Nephron progenitor cell (in vitro differentiated cells): Measurements from ENCODE around the gene SUSD5.

ENCODE experiments used
- DNase-seq: peaks from one replicate; pipeline ENCODE4 v3.0.0; 2021
- H3K27ac Mint-ChIP-seq: 2 replicates; pipeline ENCODE4 v1.8.0; 2021; ENCODE audit warnings: mild to moderate bottlenecking, moderate library complexity, mixed read lengths
- H3K27me3 Mint-ChIP-seq: 2 replicates; pipeline ENCODE4 v1.8.0; 2021; ENCODE audit warnings: mild to moderate bottlenecking, low read depth, mixed read lengths; ENCODE audit not compliant: poor library complexity
- H3K36me3 Mint-ChIP-seq: 2 replicates; pipeline ENCODE4 v1.8.0; 2021; ENCODE audit warnings: low read depth, mixed read lengths
- H3K4me1 Mint-ChIP-seq: 2 replicates; pipeline ENCODE4 v1.8.0; 2021; ENCODE audit warnings: mixed read lengths
- H3K4me3 Mint-ChIP-seq: 2 replicates; pipeline ENCODE4 v1.8.0; 2021; ENCODE audit warnings: mild to moderate bottlenecking, moderate library complexity, mixed read lengths
- H3K9me3 Mint-ChIP-seq: 2 replicates; pipeline ENCODE4 v1.8.0; 2021; ENCODE audit warnings: mild to moderate bottlenecking, moderate library complexity, mixed read lengths
- TF ChIP-seq, protein P1 (sequence below): fragments of 200-600 bp; sonication (generic); IDR thresholded peaks from 2 replicates; pipeline ENCODE4 v1.5.0; 2021; ENCODE audit warnings: antibody characterized with exemption

SUSD5 gene

DNA sequence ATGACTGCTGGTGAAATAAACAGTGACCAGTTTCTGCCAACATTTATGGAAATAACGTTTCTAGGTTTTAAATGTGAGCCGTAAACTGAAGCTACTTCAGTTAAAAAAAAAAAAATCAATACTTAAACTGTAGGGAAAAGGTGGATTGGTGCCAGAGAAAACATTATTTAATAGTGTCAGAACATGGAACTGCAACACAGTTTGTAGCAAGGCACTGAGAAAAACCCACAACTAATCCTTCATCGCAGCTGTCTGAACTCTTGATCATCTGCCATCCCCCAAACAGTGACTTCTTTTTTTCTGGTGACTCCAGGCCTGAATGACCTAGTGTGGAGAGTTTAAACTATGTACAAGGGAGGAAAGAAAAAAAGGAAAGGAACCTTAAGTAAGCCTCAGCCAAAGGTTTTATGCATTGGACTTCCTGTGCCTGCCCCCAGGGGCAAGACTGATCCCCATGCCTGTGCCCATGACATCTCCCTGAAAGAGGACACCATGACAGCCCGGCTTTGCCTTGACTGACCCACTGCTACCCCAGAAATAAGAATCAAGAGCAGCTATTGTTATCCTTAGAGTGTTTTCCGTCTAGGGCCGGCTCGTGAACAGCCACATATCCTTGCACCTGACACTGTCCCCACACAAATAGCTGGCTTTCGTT, 71.7 kb downstream of the SUSD5 start:
- DNase-seq = no peak
- TF ChIP-seq, protein P1, sequence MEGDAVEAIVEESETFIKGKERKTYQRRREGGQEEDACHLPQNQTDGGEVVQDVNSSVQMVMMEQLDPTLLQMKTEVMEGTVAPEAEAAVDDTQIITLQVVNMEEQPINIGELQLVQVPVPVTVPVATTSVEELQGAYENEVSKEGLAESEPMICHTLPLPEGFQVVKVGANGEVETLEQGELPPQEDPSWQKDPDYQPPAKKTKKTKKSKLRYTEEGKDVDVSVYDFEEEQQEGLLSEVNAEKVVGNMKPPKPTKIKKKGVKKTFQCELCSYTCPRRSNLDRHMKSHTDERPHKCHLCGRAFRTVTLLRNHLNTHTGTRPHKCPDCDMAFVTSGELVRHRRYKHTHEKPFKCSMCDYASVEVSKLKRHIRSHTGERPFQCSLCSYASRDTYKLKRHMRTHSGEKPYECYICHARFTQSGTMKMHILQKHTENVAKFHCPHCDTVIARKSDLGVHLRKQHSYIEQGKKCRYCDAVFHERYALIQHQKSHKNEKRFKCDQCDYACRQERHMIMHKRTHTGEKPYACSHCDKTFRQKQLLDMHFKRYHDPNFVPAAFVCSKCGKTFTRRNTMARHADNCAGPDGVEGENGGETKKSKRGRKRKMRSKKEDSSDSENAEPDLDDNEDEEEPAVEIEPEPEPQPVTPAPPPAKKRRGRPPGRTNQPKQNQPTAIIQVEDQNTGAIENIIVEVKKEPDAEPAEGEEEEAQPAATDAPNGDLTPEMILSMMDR = no peak
- no peaks in the 10 kb centered on the region for H3K9me3 Mint-ChIP-seq
- H3K27ac Mint-ChIP-seq = peak overlapping the region; percentile 21
- H3K4me1 Mint-ChIP-seq = peaks cover 7% of the 10 kb centered on the region
- H3K27me3 Mint-ChIP-seq = no peaks in the 10 kb centered on the region
- no peak overlapping the region for H3K4me3 Mint-ChIP-seq
- peaks cover 32% of the 10 kb centered on the region for H3K36me3 Mint-ChIP-seq

DNA sequence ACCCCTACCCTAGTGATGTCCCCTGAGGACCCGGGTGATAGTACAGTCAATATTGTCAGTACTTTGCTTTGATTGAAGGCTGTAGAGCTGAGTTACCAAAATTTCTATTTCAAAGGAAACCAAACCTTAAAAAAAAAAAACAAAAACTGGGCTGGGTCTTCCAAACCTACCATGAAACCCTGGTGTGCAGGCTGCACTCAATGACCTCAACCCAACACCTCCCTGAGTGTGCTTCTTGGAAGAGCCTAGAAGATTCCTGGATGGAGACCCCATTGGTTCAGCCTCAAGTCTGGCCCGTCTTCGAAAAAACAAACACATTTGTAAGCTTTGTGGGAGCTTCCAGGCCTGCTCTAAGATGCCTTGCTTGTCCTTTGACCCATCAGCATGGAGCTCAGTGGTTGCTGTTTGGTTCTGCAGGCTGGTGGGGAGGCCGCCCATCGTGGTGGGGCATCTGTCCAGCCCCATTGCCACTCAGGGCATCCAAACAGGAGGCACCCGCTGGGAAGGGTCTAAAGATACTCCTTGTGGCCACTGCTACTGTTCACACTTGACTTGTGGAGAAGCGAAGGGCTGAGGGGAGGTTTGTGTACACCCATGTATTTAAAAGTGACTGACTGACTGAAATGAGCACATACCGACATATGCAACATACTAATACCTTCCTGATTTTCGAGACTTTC, 72.6 kb downstream of the SUSD5 start:
- Mint-ChIP-seq H3K36me3 (peaks cover 40% of the 10 kb centered on the region), H3K4me1 (peaks cover 7% of the 10 kb centered on the region), H3K4me3 (no peak overlapping the region), H3K27ac (no peak overlapping the region), H3K27me3 (no peaks in the 10 kb centered on the region), H3K9me3 (no peaks in the 10 kb centered on the region)
- TF ChIP-seq, protein P1 = no peak
- DNase-seq = no peak

DNA sequence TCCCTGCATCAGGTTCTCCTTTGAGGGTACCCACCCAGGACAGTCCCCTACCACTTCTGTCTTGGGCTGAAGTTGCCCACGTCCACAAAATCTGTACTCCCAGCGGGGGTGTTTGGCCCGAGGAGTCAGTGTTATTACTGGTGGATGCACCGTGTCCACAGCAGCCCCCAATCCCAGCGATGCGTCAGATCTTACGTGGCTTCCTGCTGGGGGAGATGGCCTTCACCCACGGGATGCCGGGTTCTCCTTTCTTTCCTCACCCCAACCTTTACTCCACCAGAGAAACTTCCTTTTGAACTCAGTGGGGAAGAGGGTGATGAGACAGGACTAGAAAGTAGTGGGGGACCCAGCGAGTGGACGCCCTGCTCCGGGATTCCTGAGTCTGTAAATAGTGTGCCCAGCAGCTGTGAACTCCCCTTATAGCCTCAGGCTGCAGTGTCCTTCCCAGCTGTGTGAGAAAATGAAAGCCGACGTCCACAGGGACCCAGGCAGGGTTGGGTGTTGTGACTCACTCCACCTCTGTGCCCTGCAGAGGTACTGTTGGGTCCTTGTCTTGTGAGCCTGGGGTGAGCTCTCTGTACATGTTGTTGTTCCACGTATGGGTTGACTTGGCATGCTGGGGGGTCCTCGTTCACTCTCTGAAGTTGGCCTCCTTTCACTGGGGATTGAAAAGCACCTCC, 73.2 kb downstream of the SUSD5 start:
- TF ChIP-seq, protein P1 = no peak
- Mint-ChIP-seq H3K4me3 (no peak overlapping the region), H3K36me3 (peaks cover 40% of the 10 kb centered on the region), H3K27me3 (no peaks in the 10 kb centered on the region), H3K4me1 (peaks cover 14% of the 10 kb centered on the region), H3K9me3 (no peaks in the 10 kb centered on the region), H3K27ac (peak overlapping the region; percentile 3)
- no peak for DNase-seq

DNA sequence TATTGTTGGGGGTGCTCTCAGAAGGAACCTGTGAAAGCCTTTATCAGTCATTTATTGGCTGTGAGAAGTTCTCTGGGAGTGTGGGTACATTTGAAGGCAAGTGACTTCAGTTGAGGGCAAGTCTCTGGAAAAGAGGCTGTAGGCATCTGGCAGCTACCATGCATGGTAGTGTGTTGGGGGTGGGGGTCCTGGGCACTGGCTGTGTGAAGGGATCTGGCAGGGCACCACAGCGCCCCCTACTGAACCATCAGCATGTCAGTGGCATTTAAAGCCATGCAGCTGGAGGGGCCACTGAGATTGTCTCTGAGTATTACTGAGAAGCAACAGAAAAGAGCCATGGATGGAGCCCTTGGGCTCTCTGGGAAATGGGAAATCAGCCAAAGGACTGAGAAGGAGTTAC, 74.2 kb downstream of the SUSD5 start:
- Mint-ChIP-seq H3K4me1 (peaks cover 14% of the 10 kb centered on the region), H3K27ac (no peak overlapping the region), H3K36me3 (peaks cover 44% of the 10 kb centered on the region), H3K4me3 (no peak overlapping the region), H3K9me3 (no peaks in the 10 kb centered on the region), H3K27me3 (no peaks in the 10 kb centered on the region)
- DNase-seq = peak; percentile 14
- TF ChIP-seq, protein P1 = no peak

DNA sequence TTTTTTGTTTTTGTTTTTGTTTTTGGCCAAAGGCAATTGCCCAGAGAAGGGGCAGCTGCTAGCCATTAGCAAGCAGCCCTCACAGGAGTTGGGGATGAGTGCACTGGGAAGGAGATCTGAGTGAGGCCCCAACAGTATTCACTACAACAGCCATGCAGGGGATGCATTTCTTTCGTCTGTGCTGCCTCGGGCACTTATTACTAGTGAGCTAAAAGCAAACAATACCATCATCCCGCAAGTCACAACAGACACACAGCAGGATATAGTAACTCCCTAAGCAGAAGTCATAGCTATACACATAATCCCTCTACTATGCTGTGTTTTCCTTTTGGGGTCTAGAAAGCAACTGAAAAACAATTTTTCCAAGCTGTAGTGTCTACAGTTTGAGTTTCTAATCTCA, 77.6 kb downstream of the SUSD5 start:
- H3K4me3 Mint-ChIP-seq = no peak overlapping the region
- peaks cover 7% of the 10 kb centered on the region for H3K4me1 Mint-ChIP-seq
- peaks cover 59% of the 10 kb centered on the region for H3K36me3 Mint-ChIP-seq
- H3K27me3 Mint-ChIP-seq = no peaks in the 10 kb centered on the region
- no peak for DNase-seq
- peak overlapping the region; percentile 72 for H3K27ac Mint-ChIP-seq
- H3K9me3 Mint-ChIP-seq = no peaks in the 10 kb centered on the region
- TF ChIP-seq, protein P1 = no peak
